ENCODE measurements around the gene PDE6B. TPM values are rescaled to one million over a fixed set of nuclear protein-coding genes. Genes with fewer than 3 reads are reported as not detected.

The PDE6B gene
- total RNA-seq, 1 experiment from 2014 or later, result not detected

DNA sequence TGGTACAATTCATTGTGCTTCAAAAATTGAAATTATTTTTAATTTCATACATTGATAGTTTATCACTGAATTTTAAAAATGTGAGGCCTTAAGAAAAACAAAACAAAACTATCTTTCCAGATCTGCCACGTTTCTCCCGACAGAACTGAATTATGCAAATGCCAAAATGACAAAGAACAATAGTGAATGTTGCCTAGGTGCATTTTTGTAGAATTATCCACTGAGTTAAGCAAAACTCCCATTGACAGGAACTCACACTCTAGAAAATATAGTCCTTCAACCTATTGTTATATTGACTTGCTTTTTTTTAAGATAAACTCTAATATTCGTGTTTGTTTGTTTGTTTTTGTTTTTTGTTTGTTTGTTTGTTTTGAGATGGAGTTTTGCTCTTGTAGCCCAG is 86.7 kb downstream of the PDE6B start:
- Histone ChIP-seq H3K36me3 (ENCODE audit: control insufficient read depth, insufficient read depth, low read length) (peaks cover 1% of the 10 kb centered on the region; the same call in 1 of the 2 replicates), H3K4me3 (ENCODE audit: low read depth, low read length) (no peak overlapping the region), H3K4me1 (no peaks in the 10 kb centered on the region), H3K9me3 (no peaks in the 10 kb centered on the region), H3K27me3 (replicated peaks; ENCODE audit: control insufficient read depth, insufficient read depth, low read length) (no peaks in the 10 kb centered on the region)
- Mint-ChIP-seq H3K27ac (ENCODE audit: unreplicated experiment) (no peak overlapping the region), H3K9me3 (ENCODE audit: unreplicated experiment) (no peaks in the 10 kb centered on the region), H3K4me1 (ENCODE audit: low read depth, unreplicated experiment) (no peaks in the 10 kb centered on the region), H3K27me3 (ENCODE audit: insufficient read depth, unreplicated experiment) (no peaks in the 10 kb centered on the region), H3K4me3 (ENCODE audit: unreplicated experiment) (no peak overlapping the region), H3K36me3 (ENCODE audit: insufficient read depth, unreplicated experiment) (peaks cover 36% of the 10 kb centered on the region)
- BruUV-seq (replicated peaks), result no TSS peak
- CTCF ChIA-PET, result no interaction called here
- intact Hi-C loops (cut with micrococcal nuclease; ENCODE audit: unreplicated experiment), result no loop called here
- POLR2A ChIA-PET, result no interaction called here
- no peak for DNase-seq
- TF ChIP-seq, protein P1, sequence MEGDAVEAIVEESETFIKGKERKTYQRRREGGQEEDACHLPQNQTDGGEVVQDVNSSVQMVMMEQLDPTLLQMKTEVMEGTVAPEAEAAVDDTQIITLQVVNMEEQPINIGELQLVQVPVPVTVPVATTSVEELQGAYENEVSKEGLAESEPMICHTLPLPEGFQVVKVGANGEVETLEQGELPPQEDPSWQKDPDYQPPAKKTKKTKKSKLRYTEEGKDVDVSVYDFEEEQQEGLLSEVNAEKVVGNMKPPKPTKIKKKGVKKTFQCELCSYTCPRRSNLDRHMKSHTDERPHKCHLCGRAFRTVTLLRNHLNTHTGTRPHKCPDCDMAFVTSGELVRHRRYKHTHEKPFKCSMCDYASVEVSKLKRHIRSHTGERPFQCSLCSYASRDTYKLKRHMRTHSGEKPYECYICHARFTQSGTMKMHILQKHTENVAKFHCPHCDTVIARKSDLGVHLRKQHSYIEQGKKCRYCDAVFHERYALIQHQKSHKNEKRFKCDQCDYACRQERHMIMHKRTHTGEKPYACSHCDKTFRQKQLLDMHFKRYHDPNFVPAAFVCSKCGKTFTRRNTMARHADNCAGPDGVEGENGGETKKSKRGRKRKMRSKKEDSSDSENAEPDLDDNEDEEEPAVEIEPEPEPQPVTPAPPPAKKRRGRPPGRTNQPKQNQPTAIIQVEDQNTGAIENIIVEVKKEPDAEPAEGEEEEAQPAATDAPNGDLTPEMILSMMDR (IDR thresholded peaks at IDR 0.05; ENCODE audit: insufficient read depth in 1 of 2, low read depth in 1 of 2, low read length in 1 of 2, severe bottlenecking in 1 of 2, unreplicated experiment in 1 of 2), result no peak

DNA sequence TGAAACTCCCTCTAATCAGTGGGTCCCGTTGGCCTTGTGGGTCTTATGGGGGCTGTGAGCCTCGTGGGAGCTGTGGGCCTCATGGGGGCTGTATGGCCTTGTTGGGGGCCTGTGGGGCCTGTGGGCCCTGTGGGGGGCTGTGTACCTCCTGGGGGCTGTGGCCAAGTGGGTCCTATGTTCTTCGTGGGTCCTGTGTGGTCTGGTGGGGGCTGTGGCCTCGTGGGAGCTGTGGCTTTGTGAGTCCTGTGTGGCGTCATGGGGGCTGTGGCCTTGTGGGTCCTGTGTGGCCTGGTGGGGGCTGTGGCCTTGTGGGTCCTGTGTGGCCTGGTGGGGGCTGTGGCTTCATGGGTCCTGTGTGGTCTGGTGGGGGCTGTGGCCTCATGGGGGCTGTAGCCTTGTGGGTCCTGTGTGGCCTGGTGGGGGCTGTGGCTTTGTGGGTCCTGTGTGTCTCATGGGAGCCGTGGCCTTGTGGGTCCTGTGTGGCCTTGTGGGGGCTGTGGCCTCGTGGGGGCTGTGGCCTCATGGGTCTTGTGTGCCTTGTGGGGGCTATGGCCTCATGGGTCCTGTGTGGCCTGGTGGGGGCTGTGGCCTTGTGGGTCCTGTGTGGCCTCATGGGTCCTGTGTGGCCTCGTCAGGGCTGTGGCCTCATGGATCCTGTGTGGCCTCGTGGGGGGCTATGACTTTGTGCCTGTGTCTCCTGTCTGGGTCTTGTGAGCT is 87.7 kb downstream of the PDE6B start:
- no TSS peak for BruUV-seq (replicated peaks)
- CTCF ChIA-PET, result no interaction called here
- no peak for DNase-seq

DNA sequence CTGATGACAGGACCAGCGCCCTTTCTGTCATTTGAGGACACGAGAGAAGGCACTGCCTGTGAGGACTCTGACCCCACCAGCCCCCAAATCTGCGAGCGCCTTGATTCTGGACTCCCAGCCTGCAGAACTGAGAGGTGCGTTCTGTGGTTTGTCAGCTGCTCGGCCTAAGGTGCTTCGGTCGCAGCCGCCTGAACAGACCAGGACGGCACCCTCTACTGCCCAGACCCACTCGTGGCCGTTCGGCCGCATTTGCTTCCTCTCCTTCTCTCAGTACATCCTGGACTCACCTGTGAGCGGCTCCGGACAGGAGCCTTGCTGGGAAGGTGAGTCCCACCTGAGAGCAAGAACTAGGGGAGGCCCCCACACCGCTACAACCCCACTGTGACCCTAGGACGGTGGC is 88.7 kb downstream of the PDE6B start:
- peaks cover 31% of the 10 kb centered on the region for H3K36me3 Mint-ChIP-seq (ENCODE audit: insufficient read depth, unreplicated experiment)
- no peak overlapping the region for H3K4me3 Mint-ChIP-seq (ENCODE audit: unreplicated experiment)
- ChIA-PET POLR2A (interaction anchor here (0.6 kb wide), 1 partner anchor 87 kb away, joined by 4 read pairs; no protein-coding TSS in a partner anchor), CTCF (no interaction called here)
- TF ChIP-seq, protein P1 (IDR thresholded peaks at IDR 0.05; ENCODE audit: insufficient read depth in 1 of 2, low read depth in 1 of 2, low read length in 1 of 2, severe bottlenecking in 1 of 2, unreplicated experiment in 1 of 2), result no peak
- Histone ChIP-seq H3K9me3 (no peaks in the 10 kb centered on the region), H3K36me3 (ENCODE audit: control insufficient read depth, insufficient read depth, low read length) (no peaks in the 10 kb centered on the region; the same call in 1 of the 2 replicates), H3K4me1 (no peaks in the 10 kb centered on the region), H3K4me3 (ENCODE audit: low read depth, low read length) (no peak overlapping the region), H3K27me3 (replicated peaks; ENCODE audit: control insufficient read depth, insufficient read depth, low read length) (no peaks in the 10 kb centered on the region)
- BruUV-seq (replicated peaks), result no TSS peak
- intact Hi-C loops (cut with micrococcal nuclease; ENCODE audit: unreplicated experiment), result no loop called here
- no peak for DNase-seq
- H3K27me3 Mint-ChIP-seq (ENCODE audit: insufficient read depth, unreplicated experiment), result no peaks in the 10 kb centered on the region
- no peaks in the 10 kb centered on the region for H3K9me3 Mint-ChIP-seq (ENCODE audit: unreplicated experiment)
- H3K4me1 Mint-ChIP-seq (ENCODE audit: low read depth, unreplicated experiment), result no peaks in the 10 kb centered on the region
- no peak overlapping the region for H3K27ac Mint-ChIP-seq (ENCODE audit: unreplicated experiment)

More for the DNA sequence above, 87.7 kb downstream of the PDE6B start:
- H3K27me3 ChIP-seq (replicated peaks; ENCODE audit: control insufficient read depth, insufficient read depth, low read length), result no peaks in the 10 kb centered on the region
- peaks cover 1% of the 10 kb centered on the region; the same call in 1 of the 2 replicates for H3K36me3 ChIP-seq (ENCODE audit: control insufficient read depth, insufficient read depth, low read length)
- H3K9me3 ChIP-seq, result no peaks in the 10 kb centered on the region
- H3K4me1 ChIP-seq, result no peaks in the 10 kb centered on the region
- Mint-ChIP-seq H3K36me3 (ENCODE audit: insufficient read depth, unreplicated experiment) (peaks cover 36% of the 10 kb centered on the region), H3K4me1 (ENCODE audit: low read depth, unreplicated experiment) (no peaks in the 10 kb centered on the region), H3K4me3 (ENCODE audit: unreplicated experiment) (no peak overlapping the region), H3K27me3 (ENCODE audit: insufficient read depth, unreplicated experiment) (no peaks in the 10 kb centered on the region), H3K9me3 (ENCODE audit: unreplicated experiment) (no peaks in the 10 kb centered on the region), H3K27ac (ENCODE audit: unreplicated experiment) (no peak overlapping the region)
- intact Hi-C loops (cut with micrococcal nuclease; ENCODE audit: unreplicated experiment), result no loop called here
- no peak overlapping the region for H3K4me3 ChIP-seq (ENCODE audit: low read depth, low read length)
- POLR2A ChIA-PET, result no interaction called here
- TF ChIP-seq, protein P1 (IDR thresholded peaks at IDR 0.05; ENCODE audit: insufficient read depth in 1 of 2, low read depth in 1 of 2, low read length in 1 of 2, severe bottlenecking in 1 of 2, unreplicated experiment in 1 of 2), result no peak
